ENCODE results near the gene S100A9. TPM values are rescaled to one million over a fixed set of nuclear protein-coding genes. Genes with fewer than 3 reads are reported as not detected.
"Not testable (repeated sequence)": the region's sequence is repeated elsewhere in the genome, so short reads cannot be mapped to it uniquely, and the experiment has no call there.

The S100A9 gene
- total RNA-seq, 2 experiments from 2014 or later, result not detected

DNA sequence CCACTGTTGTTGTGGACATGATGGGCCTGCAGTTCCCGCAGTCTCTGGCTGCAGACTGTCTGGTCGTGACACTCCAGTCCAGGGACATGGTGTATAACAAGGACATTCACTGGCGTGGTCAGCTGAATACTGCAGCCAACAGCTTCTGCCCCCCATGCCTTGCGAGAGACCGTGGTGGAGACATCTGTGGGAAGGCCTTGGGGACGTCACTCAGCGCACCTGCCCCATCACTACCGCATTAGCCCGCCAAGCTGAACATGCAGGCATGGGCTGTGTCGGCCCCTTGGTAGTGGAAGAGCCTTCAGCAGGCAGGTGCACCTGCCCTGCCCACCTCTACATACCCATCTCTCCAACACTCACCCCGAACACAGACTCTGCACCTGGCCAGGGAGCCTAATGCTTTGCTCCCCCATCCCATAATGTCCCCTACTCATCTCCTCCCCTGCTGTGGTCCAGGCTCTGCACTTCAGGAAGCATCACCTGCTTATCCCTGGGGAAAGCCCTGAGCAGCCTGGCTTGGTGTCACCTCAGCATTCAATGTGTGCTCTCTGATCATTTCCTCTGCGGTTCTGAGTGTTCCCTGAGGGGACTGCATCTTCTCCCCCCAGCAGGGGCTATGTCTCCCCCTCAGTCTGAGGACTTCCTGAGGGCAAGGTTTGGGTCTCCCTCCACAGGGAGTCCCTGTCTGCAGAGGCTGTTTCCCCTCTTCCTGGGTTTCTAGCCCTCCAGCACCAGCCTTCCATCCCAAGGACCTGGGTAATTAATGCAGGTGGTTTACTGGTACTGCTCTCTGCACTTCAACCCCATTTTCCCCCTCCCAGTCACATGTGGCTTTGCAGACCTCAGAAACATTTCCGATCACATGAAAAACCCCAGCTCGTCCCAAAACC lies 12.2 kb upstream of the S100A9 start:
- DNase-seq (peak; percentile 32), ATAC-seq (peak; percentile 46)
- Mint-ChIP-seq H3K4me3 (no peak overlapping the region), H3K36me3 (ENCODE audit: low read depth) (no peaks in the 10 kb centered on the region), H3K27ac (no peak overlapping the region), H3K27me3 (peaks cover 24% of the 10 kb centered on the region), H3K4me1 (ENCODE audit: low read depth) (peaks cover 36% of the 10 kb centered on the region), H3K9me3 (no peaks in the 10 kb centered on the region)
- ChIA-PET CTCF (interaction anchor here (0.6 to 6.4 kb wide), 4 partner anchors 9 to 165 kb away, joined by 3 to 35 read pairs (median 4); no protein-coding TSS in a partner anchor), POLR2A (interaction anchor here (1.2 kb wide), 1 partner anchor 8 kb away, joined by 4 read pairs; no protein-coding TSS in a partner anchor)
- intact Hi-C loops (cut with micrococcal nuclease), result no loop called here
- TF ChIP-seq, protein P1, sequence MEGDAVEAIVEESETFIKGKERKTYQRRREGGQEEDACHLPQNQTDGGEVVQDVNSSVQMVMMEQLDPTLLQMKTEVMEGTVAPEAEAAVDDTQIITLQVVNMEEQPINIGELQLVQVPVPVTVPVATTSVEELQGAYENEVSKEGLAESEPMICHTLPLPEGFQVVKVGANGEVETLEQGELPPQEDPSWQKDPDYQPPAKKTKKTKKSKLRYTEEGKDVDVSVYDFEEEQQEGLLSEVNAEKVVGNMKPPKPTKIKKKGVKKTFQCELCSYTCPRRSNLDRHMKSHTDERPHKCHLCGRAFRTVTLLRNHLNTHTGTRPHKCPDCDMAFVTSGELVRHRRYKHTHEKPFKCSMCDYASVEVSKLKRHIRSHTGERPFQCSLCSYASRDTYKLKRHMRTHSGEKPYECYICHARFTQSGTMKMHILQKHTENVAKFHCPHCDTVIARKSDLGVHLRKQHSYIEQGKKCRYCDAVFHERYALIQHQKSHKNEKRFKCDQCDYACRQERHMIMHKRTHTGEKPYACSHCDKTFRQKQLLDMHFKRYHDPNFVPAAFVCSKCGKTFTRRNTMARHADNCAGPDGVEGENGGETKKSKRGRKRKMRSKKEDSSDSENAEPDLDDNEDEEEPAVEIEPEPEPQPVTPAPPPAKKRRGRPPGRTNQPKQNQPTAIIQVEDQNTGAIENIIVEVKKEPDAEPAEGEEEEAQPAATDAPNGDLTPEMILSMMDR (IDR thresholded peaks at IDR 0.05), result no peak

DNA sequence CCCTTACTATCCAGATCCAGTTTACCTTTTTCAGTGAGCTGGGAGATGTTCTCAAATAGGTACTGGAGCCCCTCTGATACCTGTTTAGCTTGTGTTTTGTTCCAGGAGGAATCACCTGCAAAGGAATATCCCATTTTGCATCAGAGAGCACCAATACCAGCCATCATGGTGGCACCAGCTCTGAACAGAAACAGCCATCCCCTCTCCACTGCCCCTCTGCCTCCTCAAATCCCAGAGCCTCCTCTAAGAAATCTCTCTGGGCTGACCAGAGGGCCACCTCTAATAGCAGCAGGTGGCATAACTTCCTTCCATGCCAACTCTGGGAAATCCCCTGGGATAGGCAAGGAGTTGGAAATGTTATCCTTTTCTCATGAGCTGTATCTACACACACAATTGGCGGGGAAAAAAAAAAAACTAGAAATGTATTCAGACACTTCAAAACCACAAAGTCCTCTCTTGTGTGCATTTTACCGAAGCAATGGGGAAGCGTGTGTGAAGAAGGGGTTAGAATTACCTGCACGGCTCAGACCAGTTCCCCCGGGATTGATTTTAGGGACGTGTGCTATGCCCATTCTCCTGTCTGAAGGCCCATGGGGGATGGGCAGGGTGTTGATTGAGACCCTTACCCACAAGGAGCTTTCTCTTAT lies 11.5 kb upstream of the S100A9 start:
- POLR2A ChIA-PET, result interaction anchor here (1.2 kb wide), 1 partner anchor 9 kb away, joined by 4 read pairs; no protein-coding TSS in a partner anchor
- DNase-seq (no peak), ATAC-seq (no peak)
- intact Hi-C loops (cut with micrococcal nuclease), result no loop called here
- peaks cover 25% of the 10 kb centered on the region for H3K27me3 Mint-ChIP-seq
- TF ChIP-seq, protein P1 (IDR thresholded peaks at IDR 0.05), result no peak
- H3K27ac Mint-ChIP-seq, result no peak overlapping the region
- peaks cover 31% of the 10 kb centered on the region for H3K4me1 Mint-ChIP-seq (ENCODE audit: low read depth)
- no peaks in the 10 kb centered on the region for H3K9me3 Mint-ChIP-seq
- CTCF ChIA-PET, result interaction anchor here (0.6 to 6.4 kb wide), 4 partner anchors 8 to 165 kb away, joined by 3 to 35 read pairs (median 4); no protein-coding TSS in a partner anchor
- H3K36me3 Mint-ChIP-seq (ENCODE audit: low read depth), result no peaks in the 10 kb centered on the region
- no peak overlapping the region for H3K4me3 Mint-ChIP-seq

DNA sequence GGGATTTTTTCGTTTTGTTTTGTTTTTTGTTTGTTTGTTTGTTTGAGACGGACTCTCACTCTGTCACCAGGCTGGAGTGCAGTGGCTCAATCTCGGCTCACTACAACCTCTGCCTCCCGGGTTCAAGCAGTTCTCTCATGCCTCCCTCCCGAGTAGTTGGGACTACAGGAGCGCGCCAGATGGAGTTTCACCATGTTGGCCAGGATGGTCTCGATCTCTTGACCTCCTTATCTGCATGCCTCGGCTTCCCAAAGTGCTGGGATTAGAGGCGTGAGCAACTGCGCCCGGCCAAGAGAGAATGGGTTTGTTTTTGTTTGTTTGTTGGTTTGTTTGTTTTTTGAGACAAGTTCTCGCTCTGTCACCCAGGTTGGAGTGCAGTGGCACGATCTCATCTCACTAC lies 10.6 kb upstream of the S100A9 start:
- not testable (repeated sequence) for ATAC-seq; H3K36me3 Mint-ChIP-seq (ENCODE audit: low read depth)
- peaks cover 25% of the 10 kb centered on the region for H3K27me3 Mint-ChIP-seq

DNA sequence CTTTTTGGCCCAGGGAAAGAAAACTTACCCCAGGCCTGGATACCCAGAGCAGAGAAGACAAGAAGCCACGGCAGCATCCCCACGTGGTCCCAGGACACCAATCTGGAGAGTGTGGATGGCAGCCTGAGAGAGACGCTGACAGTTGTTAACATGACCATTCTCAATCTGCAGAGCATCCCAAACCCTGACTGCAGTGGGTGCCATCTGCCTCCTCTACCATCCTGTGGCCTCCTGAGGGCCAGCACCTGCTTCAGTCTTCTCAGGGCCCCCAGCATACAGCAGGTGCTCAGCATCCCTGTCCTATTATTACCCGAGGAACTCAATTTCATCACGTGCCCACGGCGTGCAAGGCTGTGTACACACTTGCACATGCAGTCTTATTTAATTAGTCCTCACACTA lies 9.8 kb upstream of the S100A9 start:
- CTCF ChIA-PET, result interaction anchor here (2.7 kb wide), 1 partner anchor 147 kb away, joined by 13 read pairs; no protein-coding TSS in a partner anchor
- no peak for DNase-seq

More for the DNA sequence above, 10.6 kb upstream of the S100A9 start:
- POLR2A ChIA-PET; CTCF ChIA-PET; DNase-seq; H3K4me3 Mint-ChIP-seq; intact Hi-C loops (cut with micrococcal nuclease); H3K27ac Mint-ChIP-seq; H3K9me3 Mint-ChIP-seq: not testable (repeated sequence)
- peaks cover 31% of the 10 kb centered on the region for H3K4me1 Mint-ChIP-seq (ENCODE audit: low read depth)

More for the DNA sequence above, 9.8 kb upstream of the S100A9 start:
- Mint-ChIP-seq H3K27me3 (peaks cover 19% of the 10 kb centered on the region), H3K27ac (no peak overlapping the region), H3K4me3 (no peak overlapping the region), H3K4me1 (ENCODE audit: low read depth) (peaks cover 31% of the 10 kb centered on the region), H3K9me3 (no peaks in the 10 kb centered on the region), H3K36me3 (ENCODE audit: low read depth) (no peaks in the 10 kb centered on the region)
- no peak for ATAC-seq
- intact Hi-C loops (cut with micrococcal nuclease), result no loop called here
- TF ChIP-seq, protein P1 (IDR thresholded peaks at IDR 0.05), result no peak
- POLR2A ChIA-PET, result no interaction called here
